Stimulated activated CD8-positive, alpha-beta memory T cell treated with anti-CD3 and anti-CD28 coated beads, Interleukin-12 subunit alpha, Interleukin-12 subunit beta, amount 100 ng/mL, for 24 hours (primary cell): ENCODE results near the gene MC2R.

Source experiments
- DNase-seq: peaks from one replicate; pipeline ENCODE4 v3.0.0-alpha.2; 2020; ENCODE audit errors: extremely low read depth

Gene MC2R

GRCh38 chr18:13915391-13915790 is at the start of gene MC2R:
Gene MC2R, minus strand, starts transcription at chr18:13915536. Its CDS starts 30,018 bp downstream, at chr18:13885518.
- no peak for DNase-seq

DNA sequence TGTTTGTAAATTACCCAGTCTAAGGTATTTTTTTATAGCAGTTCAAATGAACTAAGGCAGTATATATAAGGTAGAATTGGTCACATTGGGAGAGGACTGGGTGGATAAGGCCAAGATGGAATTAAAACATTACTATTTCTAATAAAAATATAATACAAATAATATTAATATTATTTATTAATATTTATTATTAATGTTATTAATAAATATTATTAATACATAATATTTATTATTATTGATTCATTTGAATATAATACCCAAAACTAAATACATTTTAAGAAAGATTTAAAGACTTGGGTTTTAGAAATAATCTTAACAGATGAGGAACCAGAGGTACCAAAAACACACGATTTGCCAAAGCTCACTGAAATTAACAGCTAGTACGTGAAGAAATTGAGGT is 30.5 kb upstream of the MC2R start:
- DNase-seq, result no peak

- DNase-seq, result no peak
Observed at GRCh38 chr18:13943338-13943737, 28.0 kb upstream of the MC2R start.

- DNase-seq, result no peak
Observed at GRCh38 chr18:13940326-13940725, 25.0 kb upstream of the MC2R start.

GRCh38 chr18:13934676-13935075 is 19.3 kb upstream of the MC2R start:
- no peak for DNase-seq

GRCh38 chr18:13934058-13934457 is 18.7 kb upstream of the MC2R start:
- no peak for DNase-seq

DNA sequence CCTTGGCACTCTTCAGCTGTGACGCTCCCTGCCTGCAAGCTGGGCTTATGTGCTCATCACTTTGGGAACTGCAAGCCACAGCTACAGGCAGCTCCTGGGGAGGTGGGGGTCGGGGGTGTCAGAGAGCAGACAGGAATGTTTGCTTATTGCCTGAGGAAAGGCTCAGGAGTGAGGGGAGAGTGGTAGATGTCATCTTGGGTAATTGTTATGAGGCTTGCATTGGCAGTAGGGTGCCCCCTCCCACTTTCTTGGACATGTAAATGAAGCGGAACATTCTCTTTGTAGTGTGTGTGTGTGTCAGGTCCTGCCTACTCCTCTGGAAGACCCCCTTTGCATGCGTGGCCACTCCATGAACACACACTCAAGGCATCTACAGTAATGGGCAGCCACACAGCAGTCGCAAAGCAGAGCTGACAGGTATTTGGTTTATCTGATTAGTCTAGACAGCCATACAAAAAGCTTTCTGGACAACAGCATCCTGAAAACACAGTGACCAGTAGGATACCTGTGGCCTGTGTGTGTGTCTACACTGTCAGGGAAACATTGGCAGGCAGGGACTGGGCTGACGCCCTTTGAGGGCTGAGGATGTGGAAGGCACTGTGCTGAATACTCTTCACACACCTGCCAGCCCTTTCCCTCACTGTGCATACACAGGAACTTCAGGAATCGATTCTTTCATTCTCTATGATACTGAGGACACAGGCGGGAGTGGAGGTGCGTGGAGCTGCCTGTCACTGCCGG is 17.1 kb upstream of the MC2R start:
- DNase-seq, result no peak

DNA sequence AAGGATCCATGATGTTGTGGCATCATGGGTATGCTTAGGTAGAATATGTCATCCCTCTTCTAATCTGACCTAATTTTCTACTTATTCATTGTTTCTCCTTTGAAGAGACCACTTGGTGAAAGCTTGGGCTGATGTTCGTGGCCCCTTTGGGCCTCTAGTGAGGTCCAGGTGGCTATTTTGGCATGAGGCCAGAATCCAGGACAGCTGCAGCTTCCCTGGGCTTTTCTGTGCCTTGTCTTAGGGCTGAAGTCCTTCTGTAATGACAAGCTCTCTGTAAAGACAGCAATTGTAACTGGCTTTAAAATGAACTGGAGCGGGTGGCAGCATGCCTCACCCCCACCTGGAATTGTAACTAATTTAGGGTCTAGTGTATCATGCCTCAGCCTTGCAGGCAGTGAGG is 15.6 kb upstream of the MC2R start:
- DNase-seq, result no peak

- DNase-seq, result no peak
Observed at GRCh38 chr18:13923221-13923620, 7.9 kb upstream of the MC2R start.

DNA sequence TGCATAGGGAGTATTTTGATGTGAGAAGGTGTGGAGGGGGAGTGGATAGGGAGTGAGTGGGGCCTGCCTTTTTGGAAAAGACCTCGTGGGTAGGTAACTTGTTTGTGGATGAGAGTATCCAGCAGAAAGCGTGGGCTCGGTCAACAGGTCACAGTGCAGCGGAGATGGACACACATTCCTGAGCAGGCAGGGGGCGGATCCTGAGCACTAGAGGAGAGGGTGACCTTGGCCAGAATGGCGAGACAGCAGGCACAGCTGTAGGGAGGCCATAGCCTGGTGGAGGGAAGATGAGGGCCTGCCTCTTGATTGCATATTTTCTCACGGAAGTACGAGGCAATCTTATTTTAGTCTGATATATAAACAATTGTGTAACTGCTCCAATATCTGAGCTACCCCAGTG is 3.6 kb upstream of the MC2R start:
- DNase-seq, result no peak

GRCh38 chr18:13917401-13917800 is 2.1 kb upstream of the MC2R start:
- no peak for DNase-seq

DNA sequence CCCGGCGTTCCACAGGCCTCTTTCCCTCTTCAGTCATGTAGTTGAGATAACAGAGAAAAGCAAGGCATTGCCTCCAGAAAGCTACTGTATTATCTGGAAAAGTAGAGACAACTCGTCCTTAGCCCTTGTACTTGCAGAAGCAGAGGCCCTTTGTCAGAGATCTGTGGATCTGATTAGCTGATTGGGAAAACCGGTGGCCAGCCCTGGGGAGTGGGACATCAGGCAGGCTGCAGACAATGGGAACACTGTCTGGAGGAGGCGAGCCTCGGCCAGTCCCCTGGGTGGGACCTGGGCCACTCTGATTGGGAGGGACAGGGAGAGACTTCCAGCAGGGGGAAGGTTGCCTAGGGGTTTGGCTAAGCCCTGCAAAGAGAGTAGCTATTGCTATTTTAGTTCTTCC is 1.2 kb upstream of the MC2R start:
- no peak for DNase-seq

DNA sequence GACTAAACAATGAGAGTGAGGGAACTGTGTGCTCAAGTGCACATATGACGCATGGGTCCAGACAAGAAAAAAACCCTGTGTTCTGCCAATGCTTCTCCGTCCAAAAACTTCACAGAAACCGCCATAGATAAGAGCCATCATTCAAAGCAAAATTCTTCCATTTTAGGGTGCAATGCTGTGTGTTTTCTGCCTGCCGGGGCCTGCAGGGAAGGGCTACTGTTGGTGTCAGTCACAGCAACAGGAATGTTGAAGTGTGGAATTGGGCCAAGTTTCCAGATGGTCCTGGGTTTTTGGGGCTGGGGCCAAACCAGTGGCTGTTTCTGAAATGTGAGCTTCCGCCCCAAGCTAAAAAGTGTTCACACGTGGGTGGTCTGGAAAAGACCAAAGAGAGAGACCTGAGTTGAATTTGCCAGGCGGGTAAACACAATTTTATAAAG is 677 bp upstream of the MC2R start:
- DNase-seq, result no peak

DNA sequence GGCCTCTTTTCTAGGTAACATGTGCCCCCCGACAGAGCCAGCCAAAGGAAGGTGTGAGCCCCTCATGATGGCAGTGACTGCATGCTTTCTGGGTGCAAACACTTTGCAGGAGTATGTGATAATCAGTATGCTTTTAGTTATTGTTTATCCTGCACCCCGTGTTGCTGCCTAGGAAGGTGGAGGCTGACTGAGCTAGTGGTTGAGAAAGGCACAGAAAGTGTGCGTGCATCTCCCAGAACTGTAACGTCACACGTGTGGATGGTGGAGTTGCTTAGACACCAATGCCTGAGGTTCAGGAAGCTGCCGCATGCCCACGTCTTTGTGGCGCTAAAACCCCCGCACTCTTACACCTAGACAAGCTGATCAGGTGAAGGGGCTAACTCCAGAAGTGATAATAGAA is 580 bp downstream of the MC2R start:
- DNase-seq, result no peak

DNA sequence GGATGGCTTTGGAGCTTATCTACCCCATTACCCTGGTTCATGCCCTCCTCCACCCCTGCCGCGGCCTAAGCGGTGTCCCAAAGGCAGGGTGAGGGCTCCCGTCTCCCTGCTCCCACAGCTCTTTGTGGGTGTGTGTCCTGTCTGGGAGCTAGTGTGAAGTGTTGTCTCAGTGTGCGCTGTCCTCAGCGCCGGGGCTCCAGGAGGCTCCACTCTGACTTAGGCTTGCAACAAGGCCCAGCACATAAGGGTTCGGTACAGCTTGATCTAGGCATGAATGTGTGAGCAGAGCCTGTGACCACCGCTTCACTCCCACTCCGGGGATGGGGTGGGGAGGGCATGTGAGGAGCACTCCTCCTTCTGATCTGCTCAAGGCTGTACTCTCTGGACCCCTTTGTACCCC is 1.2 kb downstream of the MC2R start:
- no peak for DNase-seq

DNA sequence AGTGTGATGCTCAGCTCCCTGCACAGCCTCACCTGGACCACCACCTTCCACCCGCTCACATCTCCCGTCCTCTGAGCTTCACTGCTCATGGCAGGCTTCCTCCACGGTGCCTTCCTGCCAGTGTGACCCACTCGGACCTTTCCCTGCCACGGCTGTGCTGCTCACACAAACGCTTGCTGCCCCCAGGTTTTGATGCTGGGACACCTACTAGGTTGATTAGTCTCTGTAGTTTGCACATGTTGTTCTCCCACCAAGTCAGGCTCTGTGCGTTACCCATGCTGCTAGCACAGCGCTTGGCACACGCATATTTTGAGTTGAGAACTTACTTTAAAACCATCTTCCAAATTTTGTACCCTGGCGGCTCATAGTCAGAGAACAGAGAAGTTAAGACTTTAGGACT is 2.1 kb downstream of the MC2R start:
- no peak for DNase-seq

GRCh38 chr18:13912601-13913000 is 2.7 kb downstream of the MC2R start:
- no peak for DNase-seq

DNA sequence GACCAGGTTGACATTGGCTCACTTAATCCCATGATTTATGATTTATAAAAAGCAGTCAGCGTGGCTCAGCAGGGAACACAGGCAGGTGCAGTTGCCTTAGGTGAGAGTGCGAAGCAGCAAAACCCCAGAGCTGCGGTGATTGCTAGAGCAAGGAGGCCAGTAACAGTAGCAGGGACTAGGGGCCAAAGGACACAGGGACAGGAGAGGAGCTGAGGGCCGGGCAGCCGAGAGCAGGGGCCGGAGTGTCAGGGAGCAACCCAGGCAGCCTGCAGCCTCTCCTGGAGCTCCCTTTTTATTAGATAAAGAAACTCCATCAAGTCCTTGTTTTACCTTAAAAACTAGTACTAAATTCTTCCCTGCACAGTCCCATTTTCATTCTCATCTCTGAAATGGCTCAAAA is 4.3 kb downstream of the MC2R start:
- no peak for DNase-seq

GRCh38 chr18:13910501-13910900 is 4.8 kb downstream of the MC2R start:
- DNase-seq, result no peak

DNA sequence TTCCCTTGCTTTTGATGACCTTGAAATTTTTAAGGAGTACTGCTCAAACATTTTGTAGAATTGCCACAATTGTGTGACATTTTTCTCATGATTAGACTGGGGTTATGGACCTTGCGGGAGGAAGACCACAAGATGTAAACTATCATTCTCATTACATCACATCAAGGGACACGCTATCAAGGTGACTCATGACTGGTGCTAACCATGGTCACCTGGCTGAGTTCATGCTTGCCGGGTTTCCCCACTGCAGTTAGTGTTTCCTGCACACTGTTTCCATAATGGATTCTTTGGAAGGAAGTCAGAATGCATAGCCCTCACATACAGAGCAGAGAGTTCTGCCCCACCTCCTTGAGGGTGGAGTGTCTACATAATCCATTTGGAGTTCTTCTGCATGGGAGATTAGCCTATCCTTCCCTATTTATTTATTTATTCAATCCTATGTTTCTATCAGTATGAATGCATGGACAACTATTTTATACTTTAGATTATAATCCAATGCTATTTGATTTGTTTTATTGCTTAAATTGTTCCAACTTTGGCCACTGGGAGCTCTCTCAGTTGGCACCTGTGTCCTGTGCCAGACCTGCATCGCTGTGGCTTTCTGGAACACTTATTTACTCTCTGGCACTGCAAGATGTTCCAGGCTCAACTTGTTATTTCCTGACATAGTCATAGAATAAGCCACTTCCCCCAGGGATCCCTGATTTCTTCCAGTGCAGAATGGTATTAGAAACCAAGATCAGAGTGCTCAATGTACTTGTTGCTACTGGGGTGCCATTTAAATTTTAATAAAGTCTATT is 6.0 kb downstream of the MC2R start:
- no peak for DNase-seq

GRCh38 chr18:13900633-13901032 is 14.7 kb downstream of the MC2R start:
- DNase-seq, result no peak

DNA sequence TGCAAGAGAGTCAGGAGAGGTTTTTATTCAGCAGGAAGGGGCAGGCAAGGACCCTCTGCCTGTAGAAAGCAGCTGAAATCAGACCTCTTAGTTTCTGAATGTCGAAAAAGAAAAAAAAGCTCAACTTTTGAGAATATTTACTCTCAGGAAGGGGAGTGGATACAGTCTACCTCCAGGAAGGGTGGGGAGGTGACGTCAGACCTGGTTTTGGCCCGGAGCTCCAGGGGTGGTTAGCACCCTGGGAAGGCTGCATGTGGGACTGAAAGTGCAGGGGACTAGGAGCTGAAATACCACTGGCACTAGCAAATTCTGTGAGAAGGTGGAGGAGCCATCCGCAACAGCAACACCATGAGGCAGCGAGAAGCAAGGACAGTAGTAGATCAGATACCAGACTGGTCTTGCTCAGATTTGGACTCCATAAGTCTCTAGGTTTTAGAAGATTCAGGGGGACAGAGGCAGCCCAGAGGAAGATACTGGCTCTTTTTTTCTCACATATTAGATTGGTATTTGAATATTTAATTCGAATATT is 19.8 kb downstream of the MC2R start:
- DNase-seq, result no peak

GRCh38 chr18:13894531-13894930 is 20.8 kb downstream of the MC2R start:
- DNase-seq, result no peak
